ENCODE measurements around the gene EBPL. TPM values are rescaled to one million over a fixed set of nuclear protein-coding genes. Genes with fewer than 3 reads are reported as not detected.
A peak's percentile ranks its signal among the peaks of the same experiment; 100 is the strongest.
"Not testable (repeated sequence)": the region's sequence is repeated elsewhere in the genome, so short reads cannot be mapped to it uniquely, and the experiment has no call there.

EBPL gene
- total and polyA plus RNA-seq, 7 experiments from 2014 or later = 13.3 to 74.6 (median 20.7) TPM

DNA sequence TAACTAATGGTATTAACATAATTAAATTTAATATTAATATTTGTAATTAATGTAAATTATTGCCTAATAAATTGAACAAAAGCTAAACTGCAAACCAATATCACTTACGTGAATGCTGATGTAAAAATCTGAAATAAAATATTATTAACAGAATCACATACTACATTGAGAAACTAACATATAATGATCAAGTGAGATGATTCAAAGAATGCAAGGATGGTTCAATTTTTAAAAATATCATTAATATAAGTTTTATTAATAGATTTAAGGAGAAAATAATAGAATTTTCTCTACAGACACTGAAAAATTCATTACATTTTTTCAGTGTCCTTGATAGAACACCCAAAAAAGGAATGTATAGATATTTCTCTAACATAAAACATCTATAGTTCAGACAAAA is 23.5 kb upstream of the EBPL start:
- ChIA-PET POLR2A (no interaction called here), CTCF (no interaction called here)
- no peaks in the 10 kb centered on the region for H3K27me3 ChIP-seq (ENCODE audit: control insufficient read depth in 2 of 2, insufficient read depth in 2 of 2, low read length in 2 of 2)
- H3K9me3 Mint-ChIP-seq = peaks cover 5 to 39% (median 14%) of the 10 kb centered on the region in 11 donors
- H3K4me3 ChIP-seq (ENCODE audit: low read length) = no peak overlapping the region
- H3K4me1 Mint-ChIP-seq = peaks cover 0 to 9% (median 0%) of the 10 kb centered on the region in 7 donors
- no peak overlapping the region for H3K4me3 Mint-ChIP-seq
- H3K36me3 ChIP-seq (ENCODE audit: control insufficient read depth in 2 of 3, insufficient read depth in 3 of 3, low read length in 3 of 3) = peaks cover 0 to 18% (median 0%) of the 10 kb centered on the region in 3 experiments
- H3K27ac ChIP-seq (ENCODE audit: low read depth, low read length) = no peak overlapping the region
- H3K36me3 Mint-ChIP-seq = peaks cover 21 to 65% (median 58%) of the 10 kb centered on the region in 5 donors
- ATAC-seq = no peak
- no peak for DNase-seq
- H3K9me3 ChIP-seq (ENCODE audit: control insufficient read depth in 2 of 3, low read length in 3 of 3) = peaks cover 0 to 5% (median 0%) of the 10 kb centered on the region in 3 experiments
- H3K27me3 Mint-ChIP-seq = no peaks in the 10 kb centered on the region
- H3K4me1 ChIP-seq (ENCODE audit: control insufficient read depth in 2 of 2, insufficient read depth in 2 of 2, low read length in 2 of 2) = no peaks in the 10 kb centered on the region
- intact Hi-C loops (cut with micrococcal nuclease) = no loop called here
- H3K27ac Mint-ChIP-seq = no peak overlapping the region

GRCh38 chr13:49711218-49711863 is 20.1 kb upstream of the EBPL start:
- Histone ChIP-seq H3K4me3 (ENCODE audit: low read length) (no peak overlapping the region), H3K36me3 (ENCODE audit: control insufficient read depth in 2 of 3, insufficient read depth in 3 of 3, low read length in 3 of 3) (peaks cover 0 to 24% (median 3%) of the 10 kb centered on the region in 3 experiments), H3K27ac (ENCODE audit: low read depth, low read length) (no peak overlapping the region), H3K4me1 (ENCODE audit: control insufficient read depth in 2 of 2, insufficient read depth in 2 of 2, low read length in 2 of 2) (no peaks in the 10 kb centered on the region), H3K9me3 (ENCODE audit: control insufficient read depth in 2 of 3, low read length in 3 of 3) (peaks cover 0 to 5% (median 0%) of the 10 kb centered on the region in 3 experiments), H3K27me3 (ENCODE audit: control insufficient read depth in 2 of 2, insufficient read depth in 2 of 2, low read length in 2 of 2) (no peaks in the 10 kb centered on the region)
- H3K4me1 Mint-ChIP-seq = peaks cover 0 to 9% (median 0%) of the 10 kb centered on the region in 7 donors
- no peak overlapping the region for H3K4me3 Mint-ChIP-seq
- ChIA-PET CTCF (interaction anchor here (0.6 kb wide), 2 partner anchors 18 to 415 kb away, joined by 3 to 4 read pairs; no protein-coding TSS in a partner anchor), POLR2A (no interaction called here)
- intact Hi-C loops (cut with micrococcal nuclease) = no loop called here
- DNase-seq (no peak), ATAC-seq (no peak)
- H3K27ac Mint-ChIP-seq = peak overlapping the region in 1 of 9 donors; percentile 78
- no peaks in the 10 kb centered on the region for H3K27me3 Mint-ChIP-seq
- H3K9me3 Mint-ChIP-seq = peaks cover 0 to 22% (median 5%) of the 10 kb centered on the region in 11 donors
- peaks cover 5 to 59% (median 39%) of the 10 kb centered on the region in 5 donors for H3K36me3 Mint-ChIP-seq

DNA sequence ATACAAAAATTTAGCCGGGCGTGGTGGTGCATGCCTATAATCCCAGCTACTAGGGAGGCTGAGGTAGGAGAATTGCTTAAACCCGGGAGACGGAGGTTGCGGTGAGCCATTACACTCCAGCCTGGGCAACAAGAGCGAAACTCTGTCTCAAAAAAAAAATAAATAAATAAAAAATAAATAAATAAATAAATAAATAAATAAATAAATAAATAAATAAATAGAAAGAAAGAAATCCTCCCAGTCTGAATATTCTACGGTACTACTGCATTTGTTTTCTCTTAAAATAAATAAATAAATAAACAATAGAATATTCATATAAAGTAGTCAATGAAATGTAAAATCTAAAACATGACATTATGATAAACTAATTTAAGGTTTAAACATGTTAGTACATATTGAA is 13.0 kb upstream of the EBPL start:
- H3K27me3 ChIP-seq (ENCODE audit: control insufficient read depth in 2 of 2, insufficient read depth in 2 of 2, low read length in 2 of 2); DNase-seq; H3K27ac Mint-ChIP-seq; POLR2A ChIA-PET; H3K4me3 ChIP-seq (ENCODE audit: low read length); H3K4me1 ChIP-seq (ENCODE audit: control insufficient read depth in 2 of 2, insufficient read depth in 2 of 2, low read length in 2 of 2); intact Hi-C loops (cut with micrococcal nuclease); H3K9me3 Mint-ChIP-seq; H3K27ac ChIP-seq (ENCODE audit: low read depth, low read length); H3K4me1 Mint-ChIP-seq; ATAC-seq; CTCF ChIA-PET; H3K9me3 ChIP-seq (ENCODE audit: control insufficient read depth in 2 of 3, low read length in 3 of 3); H3K4me3 Mint-ChIP-seq; H3K27me3 Mint-ChIP-seq: not testable (repeated sequence)
- H3K36me3 ChIP-seq (ENCODE audit: control insufficient read depth in 2 of 3, insufficient read depth in 3 of 3, low read length in 3 of 3) = peaks cover 0 to 18% (median under 1%) of the 10 kb centered on the region in 3 experiments
- H3K36me3 Mint-ChIP-seq = peaks cover 4 to 38% (median 18%) of the 10 kb centered on the region in 5 donors

- H3K9me3 ChIP-seq (ENCODE audit: control insufficient read depth in 2 of 3, low read length in 3 of 3) = no peaks in the 10 kb centered on the region
- intact Hi-C loops (cut with micrococcal nuclease) = no loop called here
- ChIA-PET POLR2A (no interaction called here), CTCF (no interaction called here)
- no peaks in the 10 kb centered on the region for H3K9me3 Mint-ChIP-seq
- no peaks in the 10 kb centered on the region for H3K27me3 ChIP-seq (ENCODE audit: control insufficient read depth in 2 of 2, insufficient read depth in 2 of 2, low read length in 2 of 2)
- no peak overlapping the region for H3K27ac Mint-ChIP-seq
- ATAC-seq (no peak), DNase-seq (no peak)
- no peak overlapping the region for H3K4me3 Mint-ChIP-seq
- H3K36me3 ChIP-seq (ENCODE audit: control insufficient read depth in 2 of 3, insufficient read depth in 3 of 3, low read length in 3 of 3) = peaks cover 0 to 6% (median 0%) of the 10 kb centered on the region in 3 experiments
- no peaks in the 10 kb centered on the region for H3K27me3 Mint-ChIP-seq
- peaks cover 0 to 7% (median 0%) of the 10 kb centered on the region in 7 donors for H3K4me1 Mint-ChIP-seq
- H3K4me3 ChIP-seq (ENCODE audit: low read length) = no peak overlapping the region
- no peaks in the 10 kb centered on the region for H3K4me1 ChIP-seq (ENCODE audit: control insufficient read depth in 2 of 2, insufficient read depth in 2 of 2, low read length in 2 of 2)
- no peak overlapping the region for H3K27ac ChIP-seq (ENCODE audit: low read depth, low read length)
- peaks cover 4 to 24% (median 14%) of the 10 kb centered on the region in 5 donors for H3K36me3 Mint-ChIP-seq
Observed at GRCh38 chr13:49701491-49701890, 10.2 kb upstream of the EBPL start.

GRCh38 chr13:49697468-49697867 is 6.2 kb upstream of the EBPL start:
- H3K4me3 ChIP-seq (ENCODE audit: low read length) = no peak overlapping the region
- no peak for ATAC-seq
- no peak for DNase-seq
- H3K4me1 ChIP-seq (ENCODE audit: control insufficient read depth in 2 of 2, insufficient read depth in 2 of 2, low read length in 2 of 2) = no peaks in the 10 kb centered on the region
- intact Hi-C loops (cut with micrococcal nuclease) = loop anchor here in 1 of 2 donors (10.0 kb wide), 2 partner anchors 237 to 387 kb away; partner anchors contain the start of gene SPRYD7
- POLR2A ChIA-PET = no interaction called here
- CTCF ChIA-PET = interaction anchor here (0.6 to 0.7 kb wide), 2 partner anchors 29 to 137 kb away, joined by 3 read pairs; no protein-coding TSS in a partner anchor
- H3K9me3 Mint-ChIP-seq = no peaks in the 10 kb centered on the region
- no peaks in the 10 kb centered on the region for H3K27me3 Mint-ChIP-seq
- no peaks in the 10 kb centered on the region for H3K9me3 ChIP-seq (ENCODE audit: control insufficient read depth in 2 of 3, low read length in 3 of 3)
- H3K27me3 ChIP-seq (ENCODE audit: control insufficient read depth in 2 of 2, insufficient read depth in 2 of 2, low read length in 2 of 2) = no peaks in the 10 kb centered on the region
- H3K4me1 Mint-ChIP-seq = peaks cover 0 to 19% (median 10%) of the 10 kb centered on the region in 7 donors
- peaks cover 0 to 6% (median 0%) of the 10 kb centered on the region in 3 experiments for H3K36me3 ChIP-seq (ENCODE audit: control insufficient read depth in 2 of 3, insufficient read depth in 3 of 3, low read length in 3 of 3)
- no peak overlapping the region for H3K27ac ChIP-seq (ENCODE audit: low read depth, low read length)
- peaks cover 0 to 20% (median 10%) of the 10 kb centered on the region in 5 donors for H3K36me3 Mint-ChIP-seq
- no peak overlapping the region for H3K4me3 Mint-ChIP-seq
- no peak overlapping the region for H3K27ac Mint-ChIP-seq

- ChIA-PET POLR2A (interaction anchor here (0.6 to 0.7 kb wide), 2 partner anchors 18 to 109 kb away, joined by 3 to 7 read pairs; partner anchors contain the start of gene RCBTB1), CTCF (no interaction called here)
- Mint-ChIP-seq H3K36me3 (peaks cover 0 to 6% (median 2%) of the 10 kb centered on the region in 5 donors), H3K4me3 (peak overlapping the region in 2 of 10 donors; percentile 4 to 50), H3K27me3 (no peaks in the 10 kb centered on the region), H3K27ac (peak overlapping the region in 3 of 9 donors; percentile 1 to 86 (median 43)), H3K9me3 (no peaks in the 10 kb centered on the region), H3K4me1 (peaks cover 13 to 37% (median 27%) of the 10 kb centered on the region in 7 donors)
- Histone ChIP-seq H3K27me3 (ENCODE audit: control insufficient read depth in 2 of 2, insufficient read depth in 2 of 2, low read length in 2 of 2) (no peaks in the 10 kb centered on the region), H3K4me1 (ENCODE audit: control insufficient read depth in 2 of 2, insufficient read depth in 2 of 2, low read length in 2 of 2) (peaks cover 0 to 16% of the 10 kb centered on the region in 2 donors), H3K27ac (ENCODE audit: low read depth, low read length) (no peak overlapping the region), H3K9me3 (ENCODE audit: control insufficient read depth in 2 of 3, low read length in 3 of 3) (no peaks in the 10 kb centered on the region), H3K36me3 (ENCODE audit: control insufficient read depth in 2 of 3, insufficient read depth in 3 of 3, low read length in 3 of 3) (no peaks in the 10 kb centered on the region), H3K4me3 (ENCODE audit: low read length) (no peak overlapping the region)
- DNase-seq = no peak
- ATAC-seq = no peak
- intact Hi-C loops (cut with micrococcal nuclease) = loop anchor here (5.0 to 10.0 kb wide), 5 partner anchors 240 to 1657 kb away; partner anchors contain the start of genes FNDC3A (in 1 of the 2), NUDT15 (in 1 of the 2) and SPRYD7 (in 1 of the 2)
Observed at GRCh38 chr13:49694446-49694845, 3.2 kb upstream of the EBPL start.
